SKM-1 treated with dmso at 0.1 percent for 144 hours (cell line): ENCODE data around the gene MMP11.

Experiments used
- DNase-seq: peaks from one replicate; lab custom pipeline; 2025; ENCODE audit not compliant: unreplicated experiment; lab: John Stamatoyannopoulos, UW

MMP11 gene

GRCh38 chr22:23801238-23801821 is 28.7 kb downstream of the MMP11 start:
- no peak for DNase-seq

DNA sequence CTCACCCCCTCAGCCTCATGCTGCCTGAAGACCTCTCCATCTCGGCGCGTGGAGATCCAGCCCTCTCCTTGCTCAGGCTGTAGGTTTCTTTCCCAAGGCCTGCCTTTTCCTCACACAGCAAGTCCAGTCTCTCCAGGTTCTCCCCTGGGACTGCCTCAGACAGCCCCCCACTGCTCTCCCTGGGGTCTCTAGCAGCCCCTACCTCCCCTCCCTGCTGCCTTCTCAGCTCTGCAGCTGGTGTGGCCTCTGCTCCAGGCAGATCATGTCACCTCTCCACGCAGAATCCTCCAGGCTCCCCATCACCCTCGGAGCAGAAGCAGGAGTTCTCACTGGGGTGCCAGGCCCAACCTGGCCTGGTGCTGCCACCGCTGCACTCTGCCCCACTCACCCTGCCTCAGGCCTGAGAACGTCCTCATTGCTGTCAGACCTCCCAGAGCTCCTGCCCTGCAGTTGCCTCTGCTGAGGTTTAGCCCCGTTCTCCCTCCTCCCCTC is 29.3 kb downstream of the MMP11 start:
- DNase-seq: no peak

- no peak for DNase-seq
Observed at GRCh38 chr22:23803001-23803819, 30.6 kb downstream of the MMP11 start.

DNA sequence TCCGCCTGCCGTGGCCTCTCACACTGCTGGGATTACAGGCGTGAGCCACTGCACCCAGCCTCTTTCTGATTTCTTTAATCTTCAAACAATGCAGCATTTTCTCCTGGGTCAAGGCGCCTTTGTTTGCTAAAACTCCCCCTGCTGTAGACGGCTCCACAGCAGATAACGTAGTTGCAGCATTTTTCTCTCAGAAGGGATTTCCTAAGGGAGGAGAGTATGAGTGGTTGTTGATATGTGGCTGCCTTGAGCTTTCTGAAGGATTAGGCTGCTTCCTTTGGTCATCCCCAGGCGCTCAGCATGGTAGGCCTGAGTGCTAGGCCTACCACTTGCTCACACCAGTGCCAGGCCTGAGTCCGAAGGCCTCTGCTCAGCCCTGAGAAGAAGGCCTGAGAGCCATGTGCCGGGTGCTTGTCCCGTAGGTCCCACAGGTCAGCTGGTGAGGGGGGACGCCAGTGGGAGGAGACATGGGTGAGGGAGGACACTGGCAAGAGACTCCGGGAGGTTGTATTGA is 32.2 kb downstream of the MMP11 start:
- no peak for DNase-seq

DNA sequence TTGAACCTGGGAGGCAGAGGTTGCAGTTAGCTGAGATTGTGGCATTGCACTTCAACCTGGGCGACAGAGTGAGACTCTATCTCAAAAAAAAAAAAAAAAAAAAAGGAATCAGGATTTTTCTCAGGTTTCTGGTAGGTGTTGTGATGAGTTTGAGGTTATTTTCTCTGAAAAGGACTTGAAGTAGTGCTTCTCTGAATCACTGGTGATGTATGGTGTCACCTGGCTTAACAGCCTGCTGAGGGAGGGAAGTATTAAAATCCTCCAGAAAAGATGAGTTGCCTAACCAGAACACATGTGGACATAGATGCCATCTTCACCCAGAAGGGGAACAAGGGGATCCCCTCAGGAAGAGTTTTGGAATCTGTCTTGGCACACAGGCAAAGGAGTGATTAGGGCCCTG is 34.2 kb downstream of the MMP11 start:
- DNase-seq: no peak

DNA sequence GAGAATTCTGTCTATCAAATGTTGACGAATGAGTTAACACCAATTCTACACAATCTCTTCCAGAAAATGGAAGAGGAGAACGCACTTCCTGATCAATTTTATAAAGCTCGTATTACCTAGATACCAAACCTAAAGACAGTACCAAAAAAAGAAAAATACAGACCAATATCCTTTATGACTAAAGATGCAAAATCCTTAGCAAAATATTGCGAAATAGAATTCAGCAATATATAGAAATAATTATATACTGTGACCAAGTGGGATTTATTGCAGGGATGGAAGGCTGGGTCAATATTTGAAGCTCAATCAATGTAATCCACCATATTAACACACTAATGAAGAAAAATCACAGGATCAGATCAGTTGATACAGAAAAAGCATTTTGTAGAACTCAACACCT is 39.7 kb downstream of the MMP11 start:
- DNase-seq: no peak

DNA sequence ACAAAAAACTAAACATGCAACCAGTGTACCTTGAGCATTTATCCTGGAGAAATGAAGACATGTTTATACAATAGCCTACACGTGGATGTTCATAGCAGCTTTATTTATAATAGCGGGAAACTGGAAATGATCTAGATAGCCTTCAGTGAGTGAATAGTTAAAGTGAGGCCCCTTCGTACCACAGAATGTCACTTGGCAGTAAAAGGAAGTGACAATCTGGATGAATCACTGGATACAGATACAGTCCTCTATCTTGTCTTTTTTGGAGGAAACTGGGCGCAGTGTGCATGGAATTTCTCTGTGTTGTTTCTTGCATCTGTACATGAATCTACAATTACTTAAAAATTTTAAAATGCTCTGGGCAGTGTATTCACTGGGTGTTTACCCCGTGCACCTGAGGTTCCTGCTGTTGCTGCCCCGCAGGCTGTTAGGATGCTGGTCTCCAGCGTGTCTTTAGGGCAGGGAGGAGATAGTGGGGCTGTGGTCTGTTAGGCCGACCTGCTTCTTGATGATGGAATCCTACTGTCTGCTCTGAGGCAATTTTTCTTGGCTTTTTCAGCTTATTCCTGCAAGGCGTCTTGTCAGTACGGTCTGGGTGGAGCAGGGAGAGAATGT is 43.0 kb downstream of the MMP11 start:
- no peak for DNase-seq

- DNase-seq: no peak
Observed at GRCh38 chr22:23816156-23816976, 43.7 kb downstream of the MMP11 start.

DNA sequence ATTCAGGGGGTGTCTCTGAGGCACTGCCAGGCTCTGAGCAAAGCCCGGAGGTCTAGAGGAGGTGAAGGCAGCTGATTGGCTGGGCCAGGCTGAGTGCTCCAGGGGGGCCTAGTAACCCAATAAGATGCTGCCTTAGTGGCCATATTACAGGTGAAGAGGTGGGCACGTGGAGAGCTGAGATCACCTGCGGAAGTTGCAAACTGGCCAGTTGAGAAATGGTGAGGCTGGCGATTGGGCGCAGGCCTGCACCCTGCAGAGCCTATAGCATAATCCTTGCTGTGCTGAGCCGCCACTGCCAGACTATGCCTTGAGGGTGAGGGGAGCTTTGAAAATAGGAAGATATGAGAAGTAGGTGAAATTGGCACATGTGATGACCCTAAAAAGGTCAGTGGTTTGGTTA is 44.5 kb downstream of the MMP11 start:
- no peak for DNase-seq

GRCh38 chr22:23818541-23818940 is 45.9 kb downstream of the MMP11 start:
- peak; percentile 5 for DNase-seq

- no peak for DNase-seq
Observed at GRCh38 chr22:23820748-23821211, 48.1 kb downstream of the MMP11 start.

GRCh38 chr22:23822101-23822671 is 49.5 kb downstream of the MMP11 start:
- no peak for DNase-seq

- DNase-seq: no peak
Observed at GRCh38 chr22:23823331-23823791, 50.7 kb downstream of the MMP11 start.

DNA sequence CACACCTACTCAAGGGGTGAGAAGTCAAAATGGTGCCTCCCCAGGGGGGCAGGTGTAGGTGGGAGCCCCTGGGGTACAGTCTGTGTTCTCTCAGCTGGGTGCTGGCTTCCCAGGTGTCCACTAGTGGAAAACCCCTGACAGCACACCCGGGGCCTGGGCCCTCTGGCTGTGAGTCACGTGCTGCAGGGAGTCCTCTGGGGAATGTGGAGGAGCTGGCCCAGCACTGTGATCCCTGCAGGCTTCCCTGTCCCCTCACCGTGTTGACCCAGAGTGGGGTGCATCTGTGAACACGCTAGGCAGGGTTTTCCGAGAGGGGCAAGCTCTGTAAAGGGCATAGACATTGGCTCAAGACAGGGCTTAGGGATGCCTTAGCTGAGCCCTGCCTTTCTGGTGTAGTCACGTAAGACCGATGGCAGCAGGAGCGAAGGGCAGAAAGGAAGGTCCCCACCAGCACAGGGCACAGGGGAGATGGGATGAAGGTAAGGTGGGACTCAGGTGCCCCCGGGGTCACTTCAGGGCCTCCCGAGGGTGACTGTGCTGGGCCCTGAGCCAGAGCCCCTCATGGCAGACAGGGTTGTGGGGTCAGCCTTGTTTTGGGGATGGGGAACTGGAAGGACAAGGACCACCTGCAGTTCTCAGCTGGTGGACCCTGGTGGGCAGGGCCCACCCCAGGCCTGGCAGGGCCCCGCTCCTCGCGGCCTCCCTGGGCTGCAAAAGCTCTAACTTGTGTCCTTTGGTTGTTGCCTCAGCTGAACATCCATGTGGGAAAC is 52.0 kb downstream of the MMP11 start:
- no peak for DNase-seq

DNA sequence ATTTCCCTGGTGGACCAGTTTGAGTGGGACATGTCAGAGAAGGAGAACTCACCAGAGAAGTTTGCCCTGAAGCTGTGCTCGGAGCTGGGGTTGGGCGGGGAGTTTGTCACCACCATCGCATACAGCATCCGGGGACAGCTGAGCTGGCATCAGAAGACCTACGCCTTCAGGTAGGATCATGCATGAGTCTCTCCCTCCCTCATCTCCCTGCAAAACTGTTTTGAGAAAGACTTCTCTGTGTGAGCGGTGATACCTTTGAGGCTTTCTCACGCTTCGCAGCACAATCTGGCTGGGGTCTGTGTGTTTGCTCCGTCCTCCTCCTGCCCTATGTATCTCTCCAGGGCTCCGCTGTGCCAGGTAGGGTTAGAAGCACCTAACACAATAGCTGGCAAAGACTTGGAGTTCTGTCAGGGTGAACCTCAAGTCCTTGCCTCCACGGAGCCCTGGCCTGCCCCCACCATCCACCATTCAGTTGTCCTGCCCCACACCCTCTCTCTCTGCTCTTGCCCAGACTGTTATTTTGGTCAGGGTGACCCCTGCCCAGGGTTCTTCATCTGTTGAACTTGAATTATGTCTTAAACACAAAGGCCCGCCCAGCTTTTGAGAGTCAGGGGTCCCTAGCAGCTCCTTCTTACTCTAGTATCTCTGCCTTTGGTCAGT is 52.7 kb downstream of the MMP11 start:
- DNase-seq: no peak

- DNase-seq: no peak
Observed at GRCh38 chr22:23826510-23827350, 54.1 kb downstream of the MMP11 start.

- DNase-seq: no peak
Observed at GRCh38 chr22:23827351-23827995, 54.8 kb downstream of the MMP11 start.
